HEK293 (cell line): Measurements from ENCODE around the gene SLC7A10.

ENCODE experiments used
- ATF2 ChIP-seq: fragments of 450-650 bp; formaldehyde crosslinking; IDR thresholded peaks from 2 replicates; pipeline ENCODE4 v1.5.1; 2016; ENCODE audit warnings: missing biosample characterization, missing genetic modification characterization, low read depth
- CTCF ChIP-seq: fragments of 450-650 bp; formaldehyde crosslinking; IDR thresholded peaks from 2 replicates; pipeline ENCODE4 v1.5.1; 2016; ENCODE audit warnings: missing biosample characterization, missing genetic modification characterization
- FEZF1 ChIP-seq: fragments of 450-650 bp; formaldehyde crosslinking; IDR thresholded peaks from 2 replicates; pipeline ENCODE4 v1.5.1; 2016; ENCODE audit warnings: missing biosample characterization, missing genetic modification characterization
- KLF1 ChIP-seq: fragments of 450-650 bp; formaldehyde crosslinking; IDR thresholded peaks from 2 replicates; pipeline ENCODE4 v1.5.1; 2016; ENCODE audit warnings: missing biosample characterization, missing genetic modification characterization
- REST ChIP-seq: fragments of 450-650 bp; formaldehyde crosslinking; IDR thresholded peaks from 2 replicates; pipeline ENCODE4 v1.5.1; 2016; ENCODE audit warnings: missing biosample characterization, missing genetic modification characterization
- TCF7L2 ChIP-seq: IDR thresholded peaks from 2 replicates; pipeline ENCODE4 v1.6.1; 2011; ENCODE audit warnings: low read depth, mild to moderate bottlenecking, inconsistent platforms, low read length, moderate library complexity, borderline replicate concordance
- ZBTB20 ChIP-seq: fragments of 450-650 bp; formaldehyde crosslinking; IDR thresholded peaks from 2 replicates; pipeline ENCODE4 v1.5.1; 2016; ENCODE audit warnings: missing biosample characterization, missing genetic modification characterization
- ZNF280D ChIP-seq: fragments of 450-650 bp; formaldehyde crosslinking; IDR thresholded peaks from 2 replicates; pipeline ENCODE4 v1.5.1; 2016; ENCODE audit warnings: missing biosample characterization, missing genetic modification characterization
- ZNF391 ChIP-seq: fragments of 450-650 bp; formaldehyde crosslinking; IDR thresholded peaks from 2 replicates; pipeline ENCODE4 v1.5.1; 2016; ENCODE audit warnings: low read depth, missing biosample characterization, missing genetic modification characterization, borderline replicate concordance
- ZNF560 ChIP-seq: fragments of 450-650 bp; formaldehyde crosslinking; IDR thresholded peaks from 2 replicates; pipeline ENCODE4 v1.5.1; 2017; ENCODE audit warnings: missing biosample characterization, missing genetic modification characterization, borderline replicate concordance
- ZNF610 ChIP-seq: fragments of 450-650 bp; formaldehyde crosslinking; IDR thresholded peaks from 2 replicates; pipeline ENCODE4 v1.5.1; 2016; ENCODE audit warnings: missing biosample characterization, missing genetic modification characterization, borderline replicate concordance
- ZNF629 ChIP-seq: fragments of 450-650 bp; formaldehyde crosslinking; IDR thresholded peaks from 2 replicates; pipeline ENCODE4 v1.5.1; 2017; ENCODE audit warnings: missing biosample characterization, missing genetic modification characterization
- ZNF785 ChIP-seq: fragments of 450-650 bp; formaldehyde crosslinking; IDR thresholded peaks from 2 replicates; pipeline ENCODE4 v1.5.1; 2016; ENCODE audit warnings: missing biosample characterization, missing genetic modification characterization

- TF ChIP-seq CTCF (tag by site-specific recombination): no peak
- no peak for TF ChIP-seq ZBTB20
- TF ChIP-seq ATF2 (tag by site-specific recombination): no peak
- no peak for TF ChIP-seq ZNF391 (tag by site-specific recombination)
- no peak for TF ChIP-seq KLF1
- TF ChIP-seq REST: no peak
- TF ChIP-seq ZNF629 (tag by site-specific recombination): no peak
- TF ChIP-seq TCF7L2: no peak
- TF ChIP-seq ZNF610 (tag by site-specific recombination): no peak
- no peak for TF ChIP-seq ZNF785 (tag by site-specific recombination)
- no peak for TF ChIP-seq FEZF1 (tag by site-specific recombination)
- TF ChIP-seq ZNF560: no peak
- no peak for TF ChIP-seq ZNF280D (tag by site-specific recombination)
These were observed 17.7 kb downstream of the SLC7A10 start for GRCh38 chr19:33207903-33208302.
